Parathyroid adenoma (tissue), 2 donors: Measurements from ENCODE around the gene CEACAM4.

Experiments
- H2AFZ ChIP-seq: fragments of 300-600 bp; sonication (generic); one replicate; pipeline ENCODE4 v1.7.0; 2017; ENCODE audit warnings: antibody characterized with exemption, mild to moderate bottlenecking
- H3K27ac ChIP-seq: fragments of 300-600 bp; sonication (generic); one replicate; pipeline ENCODE4 v1.7.0; 2017
- H3K27me3 ChIP-seq: fragments of 300-600 bp; sonication (generic); one replicate; pipeline ENCODE4 v1.7.0; 2017; ENCODE audit warnings: low read length; ENCODE audit not compliant: control insufficient read depth, insufficient read depth
- H3K36me3 ChIP-seq: fragments of 300-600 bp; sonication (generic); one replicate; pipeline ENCODE4 v1.7.0; 2017; ENCODE audit warnings: low read length; ENCODE audit not compliant: control insufficient read depth, insufficient read depth
- H3K4me1 ChIP-seq: fragments of 300-600 bp; sonication (generic); one replicate; pipeline ENCODE4 v1.7.0; 2017; ENCODE audit warnings: control low read depth
- H3K4me2 ChIP-seq: fragments of 300-600 bp; sonication (generic); one replicate; pipeline ENCODE4 v1.7.0; 2017; ENCODE audit warnings: low read length
- H3K4me3 ChIP-seq: fragments of 300-600 bp; sonication (generic); one replicate; pipeline ENCODE4 v1.7.0; 2017; ENCODE audit warnings: low read depth, low read length
- H3K79me2 ChIP-seq: fragments of 300-600 bp; sonication (generic); one replicate; pipeline ENCODE4 v1.7.0; 2017; ENCODE audit warnings: control low read depth
- H3K9ac ChIP-seq: fragments of 300-600 bp; sonication (generic); one replicate; pipeline ENCODE4 v1.7.0; 2017; ENCODE audit warnings: mild to moderate bottlenecking
- H3K9me3 ChIP-seq: fragments of 300-600 bp; sonication (generic); one replicate; pipeline ENCODE4 v1.7.0; 2017; ENCODE audit warnings: low read length; ENCODE audit not compliant: control insufficient read depth
- CTCF ChIP-seq: fragments of 300-600 bp; sonication (generic); IDR thresholded peaks from one replicate; pipeline ENCODE4 v1.7.0; 2017; ENCODE audit warnings: antibody characterized with exemption, mild to moderate bottlenecking
- donor health status: primary hyperparathyroidism.

The CEACAM4 gene

DNA sequence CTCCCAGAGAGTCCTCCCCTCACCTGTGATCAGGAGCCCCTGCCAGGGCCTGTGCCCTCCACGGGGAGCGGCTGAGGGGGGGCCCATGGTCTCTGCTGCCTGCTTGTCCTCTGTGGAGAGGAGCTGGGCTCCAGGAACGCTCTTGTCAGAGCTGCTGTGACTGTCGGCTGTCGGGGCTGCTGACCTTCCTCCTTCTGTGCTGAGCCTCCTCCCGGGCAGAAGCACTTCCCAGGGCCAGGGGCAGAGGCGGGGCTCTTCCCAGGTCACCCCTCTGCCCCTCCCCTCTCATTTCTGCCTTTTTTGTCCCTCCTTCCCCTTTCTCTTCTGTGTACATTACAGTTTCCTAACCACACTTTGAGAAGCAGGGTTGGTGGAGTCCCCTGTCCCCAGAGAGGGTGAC lies at the start of gene CEACAM4:
TSS of gene CEACAM4 (minus strand) at position 198 of the 400 bp plus-strand sequence. CDS start at position 87, 111 bp downstream.
- no peak within 1 kb of the TSS for H3K27ac ChIP-seq

DNA sequence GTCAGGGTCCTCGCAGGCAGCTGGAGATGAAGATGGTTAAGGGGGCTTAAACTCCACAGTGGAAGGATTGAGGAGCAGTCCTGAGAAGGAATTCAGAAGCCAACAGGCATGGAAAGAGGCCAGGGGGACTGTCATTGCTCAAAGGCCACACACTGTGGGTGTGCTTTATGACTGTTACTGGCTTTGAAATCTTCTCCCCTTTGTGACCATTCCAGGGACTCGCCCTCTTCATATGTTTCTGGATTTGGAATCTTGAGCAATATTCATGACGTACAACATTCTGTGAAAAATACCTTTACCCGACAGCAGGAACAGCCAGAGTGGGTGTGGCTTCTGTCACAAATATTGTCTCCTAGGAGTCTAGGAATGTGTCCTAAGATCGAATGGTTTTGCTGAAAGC lies 44.6 kb upstream of the CEACAM4 start:
- Histone ChIP-seq H3K27me3 (no peaks in the 10 kb centered on the region), H3K4me1 (no peaks in the 10 kb centered on the region), H2AFZ (no peak overlapping the region), H3K9ac (no peak overlapping the region), H3K4me2 (no peak overlapping the region), H3K9me3 (no peaks in the 10 kb centered on the region), H3K27ac (no peak overlapping the region), H3K79me2 (no peaks in the 10 kb centered on the region), H3K4me3 (no peak overlapping the region), H3K36me3 (no peaks in the 10 kb centered on the region)
- no peak for TF ChIP-seq CTCF

More for the DNA sequence above, at the start of gene CEACAM4:
- Histone ChIP-seq H3K36me3 (no peaks in the 10 kb centered on the region), H3K4me3 (no peak within 1 kb of the TSS), H3K4me2 (no peak within 1 kb of the TSS), H3K79me2 (no peaks in the 10 kb centered on the region), H2AFZ (no peak within 1 kb of the TSS), H3K9ac (no peak within 1 kb of the TSS), H3K9me3 (no peaks in the 10 kb centered on the region), H3K27me3 (no peaks in the 10 kb centered on the region), H3K4me1 (no peaks in the 10 kb centered on the region)
- TF ChIP-seq CTCF, result no peak

DNA sequence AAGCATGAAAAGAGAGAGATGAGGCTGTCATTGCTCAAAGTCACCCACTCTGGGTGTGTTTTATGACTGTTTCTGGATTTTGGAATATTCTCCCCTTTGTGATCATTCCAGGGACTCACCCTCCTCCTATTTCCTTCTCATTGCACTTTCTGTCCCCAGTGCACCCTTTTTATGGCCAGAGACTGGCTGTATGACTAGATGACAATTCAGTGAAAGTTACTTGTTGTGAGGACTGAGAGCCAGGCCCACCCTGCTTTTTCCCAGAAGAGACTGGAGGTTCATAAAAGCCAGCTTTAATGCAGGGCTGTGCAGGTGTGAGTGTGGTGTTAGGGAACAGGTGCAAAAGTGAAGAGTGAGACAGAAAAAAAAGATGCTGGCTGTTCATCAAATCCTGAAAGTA lies 43.9 kb upstream of the CEACAM4 start:
- Histone ChIP-seq H3K9me3 (peaks cover 4% of the 10 kb centered on the region), H2AFZ (no peak overlapping the region), H3K4me2 (no peak overlapping the region), H3K4me1 (no peaks in the 10 kb centered on the region), H3K36me3 (no peaks in the 10 kb centered on the region), H3K4me3 (no peak overlapping the region), H3K27ac (no peak overlapping the region), H3K79me2 (no peaks in the 10 kb centered on the region), H3K9ac (no peak overlapping the region), H3K27me3 (no peaks in the 10 kb centered on the region)
- TF ChIP-seq CTCF, result no peak

DNA sequence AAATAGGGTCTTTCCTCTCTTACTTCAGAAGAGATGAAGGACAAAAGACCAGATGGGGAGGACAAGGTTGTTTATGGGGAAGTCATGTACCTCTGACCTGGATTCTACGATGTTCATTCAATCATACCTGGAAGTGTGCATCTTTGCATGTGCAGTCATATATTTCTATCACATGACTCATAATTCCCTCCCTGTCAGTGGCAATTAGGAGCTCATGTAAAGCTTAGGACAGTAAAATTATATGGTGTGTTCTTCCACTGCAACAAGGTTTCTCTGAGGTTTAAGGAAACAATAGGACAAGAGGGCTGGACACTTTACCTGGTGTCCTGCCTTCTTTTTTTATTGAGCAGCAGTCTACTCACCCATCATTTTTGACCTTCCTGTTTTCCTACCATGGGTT lies 41.4 kb upstream of the CEACAM4 start:
- Histone ChIP-seq H3K4me2 (no peak overlapping the region), H3K9ac (no peak overlapping the region), H3K27me3 (no peaks in the 10 kb centered on the region), H3K9me3 (peaks cover 4% of the 10 kb centered on the region), H3K27ac (no peak overlapping the region), H2AFZ (no peak overlapping the region), H3K4me1 (no peaks in the 10 kb centered on the region), H3K36me3 (no peaks in the 10 kb centered on the region), H3K4me3 (no peak overlapping the region), H3K79me2 (no peaks in the 10 kb centered on the region)
- no peak for TF ChIP-seq CTCF

GRCh38 chr19:41666075-41666474 lies 39.2 kb upstream of the CEACAM4 start:
- no peaks in the 10 kb centered on the region for H3K79me2 ChIP-seq
- H3K4me1 ChIP-seq, result no peaks in the 10 kb centered on the region
- no peak for TF ChIP-seq CTCF
- no peak overlapping the region for H3K9ac ChIP-seq
- no peak overlapping the region for H3K4me2 ChIP-seq
- no peak overlapping the region for H3K27ac ChIP-seq
- H2AFZ ChIP-seq, result no peak overlapping the region
- H3K4me3 ChIP-seq, result no peak overlapping the region
- H3K27me3 ChIP-seq, result no peaks in the 10 kb centered on the region
- H3K36me3 ChIP-seq, result no peaks in the 10 kb centered on the region
- H3K9me3 ChIP-seq, result peaks cover 4% of the 10 kb centered on the region
